Gastroesophageal sphincter (tissue), 4 donors: ENCODE results near the gene SCARF1. TPM values are rescaled to one million over a fixed set of nuclear protein-coding genes. Genes with fewer than 3 reads are reported as not detected.

Experiments used
- ATAC-seq: fragments of 150-250 bp; one replicate; pipeline ENCODE4 v1.9.1; 2016; ENCODE audit warnings: mild to moderate bottlenecking, moderate library complexity
- H3K27ac ChIP-seq, 4 donors: fragments of 200-600 bp; sonication (generic) in 3 of 4; 1 replicate in 3 of 4; 2 replicates in 1 of 4; pipeline ENCODE4 v1.5.1; 2016 to 2019
- H3K27me3 ChIP-seq: fragments of 200-600 bp; sonication (generic); one replicate; pipeline ENCODE4 v1.5.1; 2019
- H3K36me3 ChIP-seq, 2 donors: fragments of 200-600 bp; sonication (generic); one replicate each; pipeline ENCODE4 v1.5.1; 2019; ENCODE audit warnings: control low read depth in 1 of 2
- H3K4me1 ChIP-seq, 3 donors: fragments of 200-600 bp; sonication (generic); 1 replicate in 2 of 3; 2 replicates in 1 of 3; pipeline ENCODE4 v1.5.1; 2016 to 2019; ENCODE audit warnings: control low read depth in 2 of 3
- H3K4me3 ChIP-seq, 2 donors: fragments of 200-600 bp; sonication (generic); one replicate each; pipeline ENCODE4 v1.5.1; 2019; ENCODE audit warnings: mild to moderate bottlenecking in 1 of 2, moderate library complexity in 1 of 2
- H3K9me3 ChIP-seq, 3 donors: fragments of 200-600 bp; sonication (generic); one replicate each; pipeline ENCODE4 v1.5.1; 2017 to 2019; ENCODE audit warnings: control low read depth in 2 of 3
- EP300 ChIP-seq: sonication (generic); formaldehyde crosslinking; IDR thresholded peaks from one replicate; pipeline ENCODE4 v1.6.1; 2017; ENCODE audit warnings: antibody characterized with exemption, mild to moderate bottlenecking
- POLR2A ChIP-seq, 2 donors: fragments of 450-650 bp; IDR thresholded peaks; one replicate each; pipeline ENCODE4 v1.6.1; 2017; ENCODE audit warnings: antibody characterized with exemption in 2 of 2, mild to moderate bottlenecking in 2 of 2, moderate library complexity in 1 of 2
- POLR2AphosphoS5 ChIP-seq: sonication (generic); formaldehyde crosslinking; IDR thresholded peaks from one replicate; pipeline ENCODE4 v1.6.1; 2017; ENCODE audit warnings: antibody characterized with exemption
- WGBS, 2 donors: methylation state at CpG; one replicate each; pipeline ENCODE4 v1.1.5; 2018; ENCODE audit warnings: low coverage in 1 of 2; 5-methylcytosine and 5-hydroxymethylcytosine counted together
- total RNA-seq, 4 donors: library from RNA; depleted of rRNA; stranded (reverse); fragments of >200 nt; gene quantifications; one replicate each; pipeline ENCODE4 v1.1.0, GENCODE V29; 2016
- TF ChIP-seq, protein P1 (sequence below), 4 experiments: fragments of 200-600 bp in 2 of 4; fragments of 450-650 bp in 2 of 4; sonication (generic) in 1 of 4; IDR thresholded peaks; one replicate each; pipeline ENCODE4 v1.5.1; 2017 to 2019; ENCODE audit warnings: antibody characterized with exemption in 4 of 4, mild to moderate bottlenecking in 2 of 4, moderate library complexity in 2 of 4

SCARF1 gene
- total RNA-seq, 4 donors from 2014 or later: 8.9 to 16.8 (median 12.7) TPM

DNA sequence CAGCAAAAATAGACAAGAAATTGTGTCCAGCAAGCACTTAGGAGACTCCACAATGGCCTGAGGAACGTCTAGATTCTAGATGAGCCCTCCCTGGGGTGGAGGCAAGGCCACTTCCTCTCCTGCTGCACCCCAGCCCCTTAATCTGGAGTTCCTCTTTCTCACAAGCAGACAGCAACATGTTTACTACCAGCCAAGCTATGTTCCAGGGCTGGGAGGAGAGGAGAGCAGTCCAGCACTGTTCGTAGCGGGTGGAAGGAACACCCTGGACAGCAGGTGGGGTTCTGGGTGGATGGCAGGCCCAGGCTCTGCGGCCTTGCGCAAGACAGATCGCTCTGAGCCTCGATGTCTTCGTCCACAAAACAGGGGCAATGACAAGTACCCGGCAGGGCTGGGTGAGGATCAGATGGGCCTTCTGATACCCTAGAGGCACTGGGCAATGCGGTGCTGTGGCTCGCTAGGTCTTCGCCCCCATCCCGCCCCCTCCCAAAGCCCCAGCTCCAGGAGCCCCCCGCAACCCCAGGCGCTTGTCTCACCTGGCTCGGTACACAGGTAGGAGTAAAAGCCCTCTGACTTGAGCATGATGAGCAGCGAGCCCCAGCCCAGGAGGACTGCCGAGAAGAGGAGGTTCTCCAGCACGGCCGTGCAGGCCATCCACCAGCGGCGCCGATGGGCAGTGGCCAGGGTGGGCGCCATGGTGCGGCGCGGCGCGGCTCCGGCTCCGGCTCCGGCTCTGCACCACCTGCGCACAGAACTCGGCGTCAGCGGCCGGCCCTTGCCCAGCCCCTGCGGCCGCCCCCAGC lies 18.1 kb downstream of the SCARF1 start:
- TF ChIP-seq EP300 (no peak), POLR2AphosphoS5 (no peak), POLR2A (IDR thresholded peaks at IDR 0.05) (peak; percentile 9 to 54)
- TF ChIP-seq, protein P1, sequence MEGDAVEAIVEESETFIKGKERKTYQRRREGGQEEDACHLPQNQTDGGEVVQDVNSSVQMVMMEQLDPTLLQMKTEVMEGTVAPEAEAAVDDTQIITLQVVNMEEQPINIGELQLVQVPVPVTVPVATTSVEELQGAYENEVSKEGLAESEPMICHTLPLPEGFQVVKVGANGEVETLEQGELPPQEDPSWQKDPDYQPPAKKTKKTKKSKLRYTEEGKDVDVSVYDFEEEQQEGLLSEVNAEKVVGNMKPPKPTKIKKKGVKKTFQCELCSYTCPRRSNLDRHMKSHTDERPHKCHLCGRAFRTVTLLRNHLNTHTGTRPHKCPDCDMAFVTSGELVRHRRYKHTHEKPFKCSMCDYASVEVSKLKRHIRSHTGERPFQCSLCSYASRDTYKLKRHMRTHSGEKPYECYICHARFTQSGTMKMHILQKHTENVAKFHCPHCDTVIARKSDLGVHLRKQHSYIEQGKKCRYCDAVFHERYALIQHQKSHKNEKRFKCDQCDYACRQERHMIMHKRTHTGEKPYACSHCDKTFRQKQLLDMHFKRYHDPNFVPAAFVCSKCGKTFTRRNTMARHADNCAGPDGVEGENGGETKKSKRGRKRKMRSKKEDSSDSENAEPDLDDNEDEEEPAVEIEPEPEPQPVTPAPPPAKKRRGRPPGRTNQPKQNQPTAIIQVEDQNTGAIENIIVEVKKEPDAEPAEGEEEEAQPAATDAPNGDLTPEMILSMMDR (IDR thresholded peaks at IDR 0.05): no peak

DNA sequence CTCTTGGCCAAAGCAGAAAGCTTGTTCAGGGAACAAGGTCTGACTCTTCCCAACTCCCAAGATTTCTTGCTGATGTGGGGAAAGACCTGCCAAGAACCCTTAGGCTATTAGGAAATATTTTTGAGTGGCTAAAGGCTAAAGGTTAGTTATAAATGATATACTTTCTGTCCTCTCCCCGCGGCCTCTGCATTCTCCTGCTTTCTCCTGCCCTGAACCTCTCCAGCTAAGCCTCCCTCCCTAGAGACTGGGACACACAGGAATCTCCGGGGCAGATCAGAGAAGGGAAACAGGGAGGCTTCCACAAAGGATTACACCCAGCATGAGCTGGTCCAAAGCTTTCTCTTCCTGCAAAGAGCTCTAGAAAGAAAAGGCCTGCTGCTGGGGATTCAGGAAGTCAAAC lies 19.2 kb downstream of the SCARF1 start:
- WGBS, 2 donors: 47 to 49% methylated on average over 3 of the region's 3 CpGs
- Histone ChIP-seq H3K4me1 (peaks cover 0 to 40% (median 9%) of the 10 kb centered on the region in 3 donors), H3K27me3 (no peaks in the 10 kb centered on the region), H3K27ac (peak overlapping the region in 2 of 4 donors; percentile 46 to 96), H3K36me3 (peaks cover 0 to 14% of the 10 kb centered on the region in 2 donors), H3K9me3 (no peaks in the 10 kb centered on the region), H3K4me3 (no peak overlapping the region)
- ATAC-seq: no peak
- TF ChIP-seq POLR2A (IDR thresholded peaks at IDR 0.05) (no peak), POLR2AphosphoS5 (peak; percentile 61)

More for the DNA sequence above, 18.1 kb downstream of the SCARF1 start:
- peak overlapping the region; percentile 59 to 77 for H3K4me3 ChIP-seq
- peaks cover 0 to 11% of the 10 kb centered on the region in 2 donors for H3K36me3 ChIP-seq
- no peaks in the 10 kb centered on the region for H3K9me3 ChIP-seq
- 20% methylated on average over 3 of the region's 39 CpGs; no CpG with 5 or more reads in 1 of the 2 donors for WGBS, 2 donors
- no peaks in the 10 kb centered on the region for H3K27me3 ChIP-seq
- H3K4me1 ChIP-seq: peaks cover 0 to 40% (median 9%) of the 10 kb centered on the region in 3 donors
- H3K27ac ChIP-seq: peak overlapping the region in 3 of 4 donors; percentile 91 to 96 (median 92)
- no peak for ATAC-seq

DNA sequence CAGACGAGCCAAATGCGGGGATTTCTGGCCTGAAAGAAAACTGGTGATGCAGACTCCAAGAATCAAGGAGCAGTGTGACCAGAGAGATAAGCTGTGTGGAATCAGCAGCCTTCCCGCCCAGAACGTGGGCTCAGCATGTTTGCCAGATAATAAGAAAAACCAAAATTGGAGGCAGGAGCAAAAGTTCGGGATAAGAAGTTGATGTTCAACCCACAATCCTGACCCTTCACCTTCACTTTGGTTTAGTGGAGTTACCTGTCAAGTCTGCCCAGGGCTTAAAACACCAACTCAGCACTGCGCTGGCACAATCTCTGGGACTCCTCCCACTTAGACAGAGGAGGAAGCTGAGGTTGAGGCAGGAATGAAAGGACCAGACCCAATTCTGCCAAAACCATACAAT lies 20.0 kb downstream of the SCARF1 start:
- 80 to 83% methylated on average over 3 to 5 of the region's 6 CpGs for WGBS, 2 donors
- no peak for ATAC-seq
- Histone ChIP-seq H3K27ac (no peak overlapping the region), H3K27me3 (no peaks in the 10 kb centered on the region), H3K36me3 (peaks cover 0 to 16% of the 10 kb centered on the region in 2 donors), H3K4me3 (no peak overlapping the region), H3K4me1 (peaks cover 0 to 40% (median 9%) of the 10 kb centered on the region in 3 donors), H3K9me3 (no peaks in the 10 kb centered on the region)
- TF ChIP-seq, protein P1 (IDR thresholded peaks at IDR 0.05): no peak
- no peak for TF ChIP-seq EP300
- TF ChIP-seq POLR2A (IDR thresholded peaks at IDR 0.05): no peak
- no peak for TF ChIP-seq POLR2AphosphoS5

DNA sequence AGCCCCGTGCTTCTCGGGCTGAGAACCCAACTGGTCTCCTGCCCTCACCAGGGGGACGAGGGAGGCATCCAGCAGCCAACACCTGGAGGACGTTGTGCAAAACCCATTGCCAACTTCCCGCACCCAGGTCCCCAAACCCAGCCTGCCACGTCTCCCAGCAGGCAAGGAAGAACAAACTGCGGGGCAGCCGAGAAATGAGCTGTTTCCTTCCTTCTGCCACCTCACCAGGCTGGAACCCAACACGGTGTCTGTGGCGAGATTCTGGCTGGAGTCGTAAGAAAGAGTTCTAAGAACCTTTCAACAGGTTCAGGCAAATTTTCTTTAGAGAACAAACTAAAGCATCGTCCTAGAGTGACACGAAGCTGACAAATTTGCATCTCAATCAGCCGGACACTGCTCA lies 20.5 kb downstream of the SCARF1 start:
- Histone ChIP-seq H3K27ac (no peak overlapping the region), H3K4me3 (no peak overlapping the region), H3K4me1 (peaks cover 0 to 38% (median 9%) of the 10 kb centered on the region in 3 donors), H3K27me3 (no peaks in the 10 kb centered on the region), H3K9me3 (no peaks in the 10 kb centered on the region), H3K36me3 (peaks cover 0 to 16% of the 10 kb centered on the region in 2 donors)
- TF ChIP-seq EP300: no peak
- TF ChIP-seq POLR2AphosphoS5: no peak
- TF ChIP-seq, protein P1 (IDR thresholded peaks at IDR 0.05): no peak
- WGBS, 2 donors: 84 to 91% methylated on average over 4 to 7 of the region's 14 CpGs
- ATAC-seq: no peak

DNA sequence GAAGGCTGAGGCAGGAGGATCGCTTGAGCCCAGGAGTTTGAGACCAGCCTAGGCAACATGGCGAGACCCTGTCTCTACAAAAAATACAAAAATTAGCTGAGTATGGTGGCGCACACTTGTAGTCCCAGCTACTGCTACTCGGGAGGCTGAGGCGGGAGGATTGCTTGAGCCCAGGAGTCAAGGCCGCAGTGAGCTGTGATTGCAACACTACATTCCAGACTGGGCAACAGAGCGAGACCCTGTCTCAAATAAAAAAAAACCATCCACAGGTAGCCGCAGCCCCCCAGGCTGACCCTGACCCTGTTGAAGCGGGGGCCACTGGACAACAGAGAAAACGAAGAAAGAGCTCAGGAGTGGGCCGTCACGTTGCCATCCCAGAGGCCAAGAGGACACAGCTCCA lies 20.9 kb downstream of the SCARF1 start:
- no peak for TF ChIP-seq POLR2A (IDR thresholded peaks at IDR 0.05)
- TF ChIP-seq EP300: no peak
- TF ChIP-seq POLR2AphosphoS5: no peak
- TF ChIP-seq, protein P1 (IDR thresholded peaks at IDR 0.05): no peak
- ATAC-seq: no peak
- WGBS, 2 donors: 87 to 100% methylated on average over 1 to 10 of the region's 12 CpGs
- H3K4me3 ChIP-seq: no peak overlapping the region
- H3K4me1 ChIP-seq: peaks cover 0 to 34% (median 8%) of the 10 kb centered on the region in 3 donors
- H3K36me3 ChIP-seq: peaks cover 0 to 16% of the 10 kb centered on the region in 2 donors
- H3K27me3 ChIP-seq: no peaks in the 10 kb centered on the region
- no peak overlapping the region for H3K27ac ChIP-seq
- no peaks in the 10 kb centered on the region for H3K9me3 ChIP-seq
